HK-2 (cell line): Measurements from ENCODE around the gene GSTK1.
"Not testable (repeated sequence)": the region's sequence is repeated elsewhere in the genome, so short reads cannot be mapped to it uniquely, and the experiment has no call there.

Experiments used
- DNase-seq: peaks from one replicate; pipeline ENCODE4 v3.0.0-alpha.2; 2018; ENCODE audit not compliant: unreplicated experiment

GSTK1 gene

GRCh38 chr7:143238289-143238980, 24.8 kb upstream of the GSTK1 start:
- DNase-seq: no peak

- no peak for DNase-seq
These were observed 23.4 kb upstream of the GSTK1 start for GRCh38 chr7:143239813-143240212.

- peak; percentile 50 for DNase-seq
These were observed 22.7 kb upstream of the GSTK1 start for GRCh38 chr7:143240291-143241168.

- DNase-seq: no peak
These were observed 20.9 kb upstream of the GSTK1 start for GRCh38 chr7:143242306-143242705.

- no peak for DNase-seq
These were observed 20.1 kb upstream of the GSTK1 start for GRCh38 chr7:143243111-143243510.

GRCh38 chr7:143243614-143244013, 19.6 kb upstream of the GSTK1 start:
- no peak for DNase-seq

GRCh38 chr7:143244321-143244720, 18.9 kb upstream of the GSTK1 start:
- no peak for DNase-seq

- DNase-seq: no peak
These were observed 18.1 kb upstream of the GSTK1 start for GRCh38 chr7:143245123-143245522.

GRCh38 chr7:143247372-143247771, 15.9 kb upstream of the GSTK1 start:
- DNase-seq: no peak

- no peak for DNase-seq
These were observed 14.4 kb upstream of the GSTK1 start for GRCh38 chr7:143248761-143249354.

- no peak for DNase-seq
These were observed 13.0 kb upstream of the GSTK1 start for GRCh38 chr7:143250199-143250598.

GRCh38 chr7:143250822-143251221, 12.4 kb upstream of the GSTK1 start:
- no peak for DNase-seq

GRCh38 chr7:143252006-143252405, 11.2 kb upstream of the GSTK1 start:
- DNase-seq: no peak

- DNase-seq: no peak
These were observed 7.7 kb upstream of the GSTK1 start for GRCh38 chr7:143255564-143255963.

- DNase-seq: no peak
These were observed 6.9 kb upstream of the GSTK1 start for GRCh38 chr7:143256325-143256724.

GRCh38 chr7:143256932-143257331, 6.3 kb upstream of the GSTK1 start:
- no peak for DNase-seq

GRCh38 chr7:143257501-143257900, 5.7 kb upstream of the GSTK1 start:
- DNase-seq: no peak

- DNase-seq: no peak
These were observed 4.4 kb upstream of the GSTK1 start for GRCh38 chr7:143258831-143259230.

- DNase-seq: no peak
These were observed 3.5 kb upstream of the GSTK1 start for GRCh38 chr7:143259765-143260164.

GRCh38 chr7:143261901-143262300, 1.3 kb upstream of the GSTK1 start:
- no peak for DNase-seq

GRCh38 chr7:143264196-143264568, 941 bp downstream of the GSTK1 start:
- not testable (repeated sequence) for DNase-seq

- DNase-seq: no peak
These were observed 1.9 kb downstream of the GSTK1 start for GRCh38 chr7:143265017-143265693.
